IPS-15b (cell line): ENCODE results near the gene TMC6.

Source experiments
- H3K27me3 ChIP-seq: one replicate; pipeline ENCODE4 v1.6.1; 2013; ENCODE audit warnings: low read length; ENCODE audit not compliant: control insufficient read depth, insufficient read depth
- H3K36me3 ChIP-seq: one replicate; pipeline ENCODE4 v1.6.1; 2013; ENCODE audit warnings: low read length; ENCODE audit not compliant: control insufficient read depth, insufficient read depth
- H3K4me1 ChIP-seq: one replicate; pipeline ENCODE4 v1.6.1; 2013; ENCODE audit warnings: mild to moderate bottlenecking, low read length; ENCODE audit not compliant: control insufficient read depth, insufficient read depth
- H3K4me3 ChIP-seq: one replicate; pipeline ENCODE4 v1.5.1; 2013; ENCODE audit warnings: low read depth, low read length
- H3K9ac ChIP-seq: one replicate; pipeline ENCODE4 v1.6.1; 2013; ENCODE audit warnings: low read depth, mild to moderate bottlenecking, low read length
- H3K9me3 ChIP-seq: one replicate; pipeline ENCODE4 v1.6.1; 2013; ENCODE audit warnings: mild to moderate bottlenecking, low read length; ENCODE audit not compliant: control insufficient read depth, insufficient read depth

Gene TMC6

GRCh38 chr17:78168903-78169793, 40.6 kb upstream of the TMC6 start:
- H3K9ac ChIP-seq, result no peak overlapping the region

GRCh38 chr17:78168242-78168902, 39.8 kb upstream of the TMC6 start, which contains the start of gene SYNGR2:
SYNGR2 (plus strand) TSS chr17:78168581; CDS start chr17:78168617, 36 bp downstream.
- no peaks in the 10 kb centered on the region for H3K27me3 ChIP-seq
- no peak within 1 kb of the TSS for H3K9ac ChIP-seq
- H3K4me1 ChIP-seq, result peaks cover 10% of the 10 kb centered on the region
- H3K9me3 ChIP-seq, result no peaks in the 10 kb centered on the region
- peaks cover 23% of the 10 kb centered on the region for H3K36me3 ChIP-seq
- peak within 1 kb of the TSS; percentile 65 for H3K4me3 ChIP-seq

More at GRCh38 chr17:78168903-78169793, 40.6 kb upstream of the TMC6 start:
- peak overlapping the region; percentile 65 for H3K4me3 ChIP-seq
- no peaks in the 10 kb centered on the region for H3K9me3 ChIP-seq
- H3K27me3 ChIP-seq, result no peaks in the 10 kb centered on the region
- H3K4me1 ChIP-seq, result peaks cover 10% of the 10 kb centered on the region
- H3K36me3 ChIP-seq, result peaks cover 29% of the 10 kb centered on the region

- no peak overlapping the region for H3K4me3 ChIP-seq
- no peak overlapping the region for H3K9ac ChIP-seq
- no peaks in the 10 kb centered on the region for H3K9me3 ChIP-seq
- H3K4me1 ChIP-seq, result peaks cover 6% of the 10 kb centered on the region
- H3K27me3 ChIP-seq, result no peaks in the 10 kb centered on the region
- H3K36me3 ChIP-seq, result peaks cover 7% of the 10 kb centered on the region
Observed at GRCh38 chr17:78166416-78166815, 37.9 kb upstream of the TMC6 start.

- Histone ChIP-seq H3K27me3 (no peaks in the 10 kb centered on the region), H3K9me3 (no peaks in the 10 kb centered on the region), H3K4me1 (peaks cover 5% of the 10 kb centered on the region), H3K36me3 (no peaks in the 10 kb centered on the region), H3K9ac (no peak overlapping the region), H3K4me3 (no peak overlapping the region)
Observed at GRCh38 chr17:78164748-78165607, 36.4 kb upstream of the TMC6 start.

GRCh38 chr17:78163881-78164747, 35.6 kb upstream of the TMC6 start:
- Histone ChIP-seq H3K4me1 (no peaks in the 10 kb centered on the region), H3K9me3 (no peaks in the 10 kb centered on the region), H3K4me3 (no peak overlapping the region), H3K36me3 (no peaks in the 10 kb centered on the region), H3K27me3 (no peaks in the 10 kb centered on the region), H3K9ac (no peak overlapping the region)

GRCh38 chr17:78159575-78160158, 31.1 kb upstream of the TMC6 start:
- no peaks in the 10 kb centered on the region for H3K9me3 ChIP-seq
- no peaks in the 10 kb centered on the region for H3K27me3 ChIP-seq
- no peak overlapping the region for H3K9ac ChIP-seq
- H3K36me3 ChIP-seq, result no peaks in the 10 kb centered on the region
- H3K4me3 ChIP-seq, result no peak overlapping the region
- no peaks in the 10 kb centered on the region for H3K4me1 ChIP-seq

GRCh38 chr17:78154903-78155811, 26.6 kb upstream of the TMC6 start:
- no peaks in the 10 kb centered on the region for H3K9me3 ChIP-seq
- H3K4me1 ChIP-seq, result no peaks in the 10 kb centered on the region
- no peak overlapping the region for H3K4me3 ChIP-seq
- no peaks in the 10 kb centered on the region for H3K27me3 ChIP-seq
- no peaks in the 10 kb centered on the region for H3K36me3 ChIP-seq
- no peak overlapping the region for H3K9ac ChIP-seq

GRCh38 chr17:78151514-78152008, 23.0 kb upstream of the TMC6 start:
- Histone ChIP-seq H3K4me1 (no peaks in the 10 kb centered on the region), H3K4me3 (no peak overlapping the region), H3K9me3 (no peaks in the 10 kb centered on the region), H3K9ac (no peak overlapping the region), H3K36me3 (peaks cover 2% of the 10 kb centered on the region), H3K27me3 (no peaks in the 10 kb centered on the region)

- Histone ChIP-seq H3K27me3 (no peaks in the 10 kb centered on the region), H3K36me3 (peaks cover 2% of the 10 kb centered on the region), H3K4me1 (no peaks in the 10 kb centered on the region), H3K9me3 (no peaks in the 10 kb centered on the region), H3K4me3 (no peak overlapping the region), H3K9ac (no peak overlapping the region)
Observed at GRCh38 chr17:78148286-78149016, 19.9 kb upstream of the TMC6 start.
